Keratinocyte (primary cell): Measurements from ENCODE around the gene CCDC179.

Experiments
- CTCF ChIP-seq, 3 experiments: IDR thresholded peaks in 1 of 3; conservative IDR thresholded peaks in 1 of 3; optimal IDR thresholded peaks in 1 of 3; 2 replicates in 2 of 3; 3 replicates in 1 of 3; pipeline versions ENCODE3 to v1.5.1; 2011; ENCODE audit warnings: low read length in 3 of 3, mild to moderate bottlenecking in 3 of 3, moderate library complexity in 2 of 3, control low read depth in 1 of 3, inconsistent platforms in 1 of 3; ENCODE audit not compliant: insufficient read depth in 2 of 3; ENCODE audit errors: extremely low read depth in 1 of 3
- EZH2 ChIP-seq: IDR thresholded peaks from one replicate; pipeline ENCODE4 v1.6.1; 2012; ENCODE audit warnings: inconsistent platforms, mild to moderate bottlenecking, low read length, moderate library complexity

GRCh38 chr11:22832315-22833015 is 27.8 kb downstream of the CCDC179 start:
- TF ChIP-seq CTCF (optimal IDR thresholded peaks at IDR 0.05 in 1 of 3, IDR thresholded peaks at IDR 0.05 in 1 of 3, conservative IDR thresholded peaks at IDR 0.05 in 1 of 3; ENCODE audit: extremely low read depth in 1 of 3, insufficient read depth in 2 of 3, low read length in 3 of 3) (no peak), EZH2 (no peak)
